HEK293 (cell line): ENCODE measurements around the gene EMC9.

ENCODE experiments used
- CTCF ChIA-PET: fragments of 350-600 bp; formaldehyde crosslinking; extraction: SDS; loops from one replicate; lab custom pipeline; 2021; ENCODE audit warnings: antibody characterized with exemption; lab: Yijun Ruan, JAX
- POLR2A ChIA-PET: fragments of 300-600 bp; formaldehyde crosslinking; extraction: SDS; loops from one replicate; lab custom pipeline; 2020; ENCODE audit warnings: antibody characterized with exemption, inconsistent platforms; lab: Yijun Ruan, JAX
- H3K27ac ChIP-seq: fragments of 200-500 bp; sonication (Bioruptor generic); 2 replicates; pipeline ENCODE4 v1.5.1; 2014; ENCODE audit warnings: low read depth, low read length, control low read depth, inconsistent platforms; ENCODE audit errors: extremely low read depth
- H3K36me3 ChIP-seq, 2 experiments: fragments of 200-500 bp in 1 of 2; sonication (Bioruptor generic) in 1 of 2; 1 replicate in 1 of 2; 2 replicates in 1 of 2; pipeline ENCODE4 v1.5.1; 2014 to 2017; ENCODE audit warnings: inconsistent platforms in 2 of 2, low read length in 2 of 2; ENCODE audit not compliant: control insufficient read depth in 2 of 2, insufficient read depth in 1 of 2
- H3K4me1 ChIP-seq: fragments of 200-500 bp; sonication (Bioruptor generic); 2 replicates; pipeline ENCODE4 v1.5.1; 2014; ENCODE audit warnings: mild to moderate bottlenecking, low read length, inconsistent platforms; ENCODE audit not compliant: control insufficient read depth, insufficient read depth
- H3K4me3 ChIP-seq: 2 replicates; pipeline ENCODE4 v1.5.1; 2011; ENCODE audit warnings: low read depth, mild to moderate bottlenecking, control low read depth, low read length, moderate library complexity
- H3K9me3 ChIP-seq: fragments of 200-500 bp; sonication (Bioruptor generic); 2 replicates; pipeline ENCODE4 v1.5.1; 2014; ENCODE audit warnings: low read depth, low read length, inconsistent platforms; ENCODE audit not compliant: control insufficient read depth, insufficient read depth
- BCL11B ChIP-seq: fragments of 450-650 bp; formaldehyde crosslinking; IDR thresholded peaks from 2 replicates; pipeline ENCODE4 v1.5.1; 2016; ENCODE audit warnings: low read depth, missing biosample characterization, missing genetic modification characterization
- MYNN ChIP-seq: fragments of 450-650 bp; formaldehyde crosslinking; IDR thresholded peaks from 2 replicates; pipeline ENCODE4 v1.5.1; 2016; ENCODE audit warnings: missing biosample characterization, missing genetic modification characterization, borderline replicate concordance
- RBAK ChIP-seq: fragments of 450-650 bp; formaldehyde crosslinking; IDR thresholded peaks from 2 replicates; pipeline ENCODE4 v1.5.1; 2016; ENCODE audit warnings: missing biosample characterization, missing genetic modification characterization
- TRIM28 ChIP-seq: IDR thresholded peaks from 2 replicates; pipeline ENCODE4 v1.6.1; 2011; ENCODE audit warnings: low read length, control low read depth, borderline replicate concordance
- ZIC2 ChIP-seq: fragments of 450-650 bp; formaldehyde crosslinking; IDR thresholded peaks from 2 replicates; pipeline ENCODE4 v1.5.1; 2016; ENCODE audit warnings: missing biosample characterization, missing genetic modification characterization
- ZNF132 ChIP-seq: fragments of 450-650 bp; formaldehyde crosslinking; IDR thresholded peaks from 2 replicates; pipeline ENCODE4 v1.5.1; 2017; ENCODE audit warnings: missing biosample characterization, missing genetic modification characterization, borderline replicate concordance
- ZNF24 ChIP-seq: fragments of 450-650 bp; formaldehyde crosslinking; IDR thresholded peaks from 2 replicates; pipeline ENCODE4 v1.5.1; 2016; ENCODE audit warnings: missing biosample characterization, missing genetic modification characterization
- ZNF366 ChIP-seq: fragments of 450-650 bp; formaldehyde crosslinking; conservative IDR thresholded peaks from 2 replicates; pipeline ENCODE4 v1.5.1; 2016; ENCODE audit warnings: missing biosample characterization, missing genetic modification characterization
- ZNF37A ChIP-seq: fragments of 450-650 bp; IDR thresholded peaks from 2 replicates; pipeline ENCODE4 v1.5.1; 2018; ENCODE audit warnings: missing biosample characterization, missing genetic modification characterization
- ZNF391 ChIP-seq: fragments of 450-650 bp; formaldehyde crosslinking; IDR thresholded peaks from 2 replicates; pipeline ENCODE4 v1.5.1; 2016; ENCODE audit warnings: low read depth, missing biosample characterization, missing genetic modification characterization, borderline replicate concordance
- ZNF404 ChIP-seq: fragments of 450-650 bp; formaldehyde crosslinking; IDR thresholded peaks from 2 replicates; pipeline ENCODE4 v1.5.1; 2017; ENCODE audit warnings: missing biosample characterization, missing genetic modification characterization
- ZNF416 ChIP-seq: fragments of 450-650 bp; formaldehyde crosslinking; IDR thresholded peaks from 2 replicates; pipeline ENCODE4 v1.5.1; 2016; ENCODE audit warnings: missing biosample characterization, missing genetic modification characterization
- ZNF621 ChIP-seq: fragments of 450-650 bp; formaldehyde crosslinking; IDR thresholded peaks from 2 replicates; pipeline ENCODE4 v1.5.1; 2017; ENCODE audit warnings: missing biosample characterization, missing genetic modification characterization
- ZNF624 ChIP-seq: fragments of 450-650 bp; formaldehyde crosslinking; IDR thresholded peaks from 2 replicates; pipeline ENCODE4 v1.5.1; 2017; ENCODE audit warnings: missing biosample characterization, missing genetic modification characterization
- ZNF677 ChIP-seq: fragments of 450-650 bp; IDR thresholded peaks from 2 replicates; pipeline ENCODE4 v1.5.0; 2018; ENCODE audit warnings: missing biosample characterization, mild to moderate bottlenecking, missing genetic modification characterization, moderate library complexity
- ZNF776 ChIP-seq: fragments of 450-650 bp; formaldehyde crosslinking; IDR thresholded peaks from 2 replicates; pipeline ENCODE4 v1.5.0; 2017; ENCODE audit warnings: missing biosample characterization, missing genetic modification characterization, borderline replicate concordance
- TF ChIP-seq, protein P1 (sequence below): fragments of 450-650 bp; formaldehyde crosslinking; IDR thresholded peaks from 2 replicates; pipeline ENCODE4 v1.5.1; 2017; ENCODE audit warnings: missing biosample characterization, missing genetic modification characterization
- TF ChIP-seq, protein P2 (sequence below): fragments of 450-650 bp; formaldehyde crosslinking; IDR thresholded peaks from 2 replicates; pipeline ENCODE4 v1.5.1; 2016; ENCODE audit warnings: missing biosample characterization, missing genetic modification characterization
- TF ChIP-seq, protein P3 (sequence below): fragments of 450-650 bp; formaldehyde crosslinking; IDR thresholded peaks from 2 replicates; pipeline ENCODE4 v1.5.1; 2016; ENCODE audit warnings: missing biosample characterization, missing genetic modification characterization

The EMC9 gene

DNA sequence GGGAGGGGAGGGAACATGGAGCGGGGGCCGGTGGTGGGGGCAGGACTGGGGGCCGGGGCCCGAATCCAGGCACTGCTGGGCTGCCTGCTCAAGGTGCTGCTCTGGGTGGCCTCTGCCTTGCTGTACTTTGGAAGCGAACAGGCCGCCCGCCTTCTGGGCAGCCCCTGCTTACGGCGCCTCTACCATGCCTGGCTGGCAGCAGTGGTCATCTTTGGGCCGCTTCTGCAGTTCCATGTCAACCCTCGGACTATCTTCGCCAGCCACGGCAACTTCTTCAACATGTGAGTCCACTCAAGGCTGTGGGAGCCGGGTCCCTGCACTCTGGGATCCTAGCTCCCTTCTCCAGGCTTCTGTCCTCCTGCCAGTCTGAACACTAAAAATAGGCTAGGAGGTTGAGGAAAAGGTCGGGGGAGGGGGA is 9.8 kb downstream of the EMC9 start (continued):
- TF ChIP-seq ZNF24 (no peak), ZNF416 (tag by site-specific recombination) (no peak), ZNF776 (tag by site-specific recombination) (no peak)
- TF ChIP-seq, protein P1, sequence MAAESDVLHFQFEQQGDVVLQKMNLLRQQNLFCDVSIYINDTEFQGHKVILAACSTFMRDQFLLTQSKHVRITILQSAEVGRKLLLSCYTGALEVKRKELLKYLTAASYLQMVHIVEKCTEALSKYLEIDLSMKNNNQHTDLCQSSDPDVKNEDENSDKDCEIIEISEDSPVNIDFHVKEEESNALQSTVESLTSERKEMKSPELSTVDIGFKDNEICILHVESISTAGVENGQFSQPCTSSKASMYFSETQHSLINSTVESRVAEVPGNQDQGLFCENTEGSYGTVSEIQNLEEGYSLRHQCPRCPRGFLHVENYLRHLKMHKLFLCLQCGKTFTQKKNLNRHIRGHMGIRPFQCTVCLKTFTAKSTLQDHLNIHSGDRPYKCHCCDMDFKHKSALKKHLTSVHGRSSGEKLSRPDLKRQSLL (tag by site-specific recombination) = no peak

GRCh38 chr14:24130717-24131548 is 10.5 kb downstream of the EMC9 start:
- Histone ChIP-seq H3K27ac (no peak overlapping the region), H3K4me1 (no peaks in the 10 kb centered on the region), H3K4me3 (no peak overlapping the region), H3K9me3 (no peaks in the 10 kb centered on the region), H3K36me3 (no peaks in the 10 kb centered on the region)
- ChIA-PET POLR2A (no interaction called here), CTCF (no interaction called here)
- TF ChIP-seq TRIM28 = no peak

DNA sequence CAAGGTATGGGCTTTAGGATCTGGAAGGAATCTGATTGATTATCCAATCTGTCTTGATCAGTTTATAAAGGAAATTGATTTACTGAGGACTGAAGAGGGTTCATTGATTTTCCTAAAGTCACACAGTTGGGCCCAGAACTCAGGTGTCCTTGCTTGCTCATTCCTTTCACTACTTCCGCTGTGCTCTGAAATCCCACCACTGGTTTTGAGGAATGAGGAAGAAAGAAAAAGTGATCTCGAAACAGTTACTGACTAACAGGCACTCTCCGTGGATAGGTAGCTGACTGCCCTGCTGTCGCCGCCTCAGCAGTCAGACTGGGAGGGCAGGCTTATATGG is 11.0 kb downstream of the EMC9 start, which contains the start of gene FITM1:
FITM1 (plus strand) TSS at position 280 of the 337 bp plus-strand sequence. CDS start 905 bp downstream, outside the sequence.
- no peaks in the 10 kb centered on the region for H3K4me1 ChIP-seq
- no peaks in the 10 kb centered on the region for H3K9me3 ChIP-seq
- no peaks in the 10 kb centered on the region for H3K36me3 ChIP-seq
- TF ChIP-seq RBAK (tag by site-specific recombination) (no peak), ZNF621 (tag by site-specific recombination) (no peak), ZNF391 (tag by site-specific recombination) (no peak), ZNF37A (tag by site-specific recombination) (no peak), ZNF677 (tag by site-specific recombination) (no peak)
- TF ChIP-seq, protein P1 (tag by site-specific recombination) = no peak
- ChIA-PET POLR2A (interaction anchor here (1.8 kb wide), 1 partner anchor 15 kb away, joined by 5 read pairs; the partner anchor contains the start of genes DCAF11 and NRL), CTCF (no interaction called here)
- H3K4me3 ChIP-seq = no peak within 1 kb of the TSS
- H3K27ac ChIP-seq = no peak within 1 kb of the TSS

GRCh38 chr14:24129410-24129998 is 11.9 kb downstream of the EMC9 start:
- POLR2A ChIA-PET = interaction anchor here (0.9 to 1.8 kb wide), 2 partner anchors 11 to 14 kb away, joined by 5 read pairs; partner anchors contain the start of genes DCAF11 and NRL
- H3K4me1 ChIP-seq = no peaks in the 10 kb centered on the region
- no peaks in the 10 kb centered on the region for H3K9me3 ChIP-seq
- no peak for TF ChIP-seq BCL11B (tag by site-specific recombination)
- TF ChIP-seq ZNF132 (tag by site-specific recombination) = no peak
- TF ChIP-seq ZIC2 = no peak
- no peak for TF ChIP-seq ZNF366 (tag by site-specific recombination)
- TF ChIP-seq, protein P2, sequence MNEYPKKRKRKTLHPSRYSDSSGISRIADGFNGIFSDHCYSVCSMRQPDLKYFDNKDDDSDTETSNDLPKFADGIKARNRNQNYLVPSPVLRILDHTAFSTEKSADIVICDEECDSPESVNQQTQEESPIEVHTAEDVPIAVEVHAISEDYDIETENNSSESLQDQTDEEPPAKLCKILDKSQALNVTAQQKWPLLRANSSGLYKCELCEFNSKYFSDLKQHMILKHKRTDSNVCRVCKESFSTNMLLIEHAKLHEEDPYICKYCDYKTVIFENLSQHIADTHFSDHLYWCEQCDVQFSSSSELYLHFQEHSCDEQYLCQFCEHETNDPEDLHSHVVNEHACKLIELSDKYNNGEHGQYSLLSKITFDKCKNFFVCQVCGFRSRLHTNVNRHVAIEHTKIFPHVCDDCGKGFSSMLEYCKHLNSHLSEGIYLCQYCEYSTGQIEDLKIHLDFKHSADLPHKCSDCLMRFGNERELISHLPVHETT (tag by site-specific recombination) = no peak
- no peak for TF ChIP-seq MYNN (tag by site-specific recombination)
- TF ChIP-seq ZNF624 = no peak
- no peak for TF ChIP-seq ZNF404 (tag by site-specific recombination)
- TF ChIP-seq, protein P3, sequence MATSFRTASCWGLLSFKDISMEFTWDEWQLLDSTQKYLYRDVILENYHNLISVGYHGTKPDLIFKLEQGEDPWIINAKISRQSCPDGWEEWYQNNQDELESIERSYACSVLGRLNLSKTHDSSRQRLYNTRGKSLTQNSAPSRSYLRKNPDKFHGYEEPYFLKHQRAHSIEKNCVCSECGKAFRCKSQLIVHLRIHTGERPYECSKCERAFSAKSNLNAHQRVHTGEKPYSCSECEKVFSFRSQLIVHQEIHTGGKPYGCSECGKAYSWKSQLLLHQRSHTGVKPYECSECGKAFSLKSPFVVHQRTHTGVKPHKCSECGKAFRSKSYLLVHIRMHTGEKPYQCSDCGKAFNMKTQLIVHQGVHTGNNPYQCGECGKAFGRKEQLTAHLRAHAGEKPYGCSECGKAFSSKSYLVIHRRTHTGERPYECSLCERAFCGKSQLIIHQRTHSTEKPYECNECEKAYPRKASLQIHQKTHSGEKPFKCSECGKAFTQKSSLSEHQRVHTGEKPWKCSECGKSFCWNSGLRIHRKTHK = no peak
- H3K36me3 ChIP-seq = no peaks in the 10 kb centered on the region
- CTCF ChIA-PET = interaction anchor here (0.9 kb wide), 1 partner anchor 21 kb away, joined by 3 read pairs; no protein-coding TSS in a partner anchor
- no peak overlapping the region for H3K4me3 ChIP-seq
- H3K27ac ChIP-seq = no peak overlapping the region
